GM18517 (cell line): ENCODE measurements around the gene FNDC7.
"Not testable (repeated sequence)": the region's sequence is repeated elsewhere in the genome, so short reads cannot be mapped to it uniquely, and the experiment has no call there.

Experiments
- ATAC-seq: cut with Tn5 transposase; IDR thresholded peaks from one replicate; pipeline ENCODE4 v1.9.1; 2021; ENCODE audit warnings: mild to moderate bottlenecking, moderate library complexity; ENCODE audit not compliant: unreplicated experiment

Gene FNDC7

DNA sequence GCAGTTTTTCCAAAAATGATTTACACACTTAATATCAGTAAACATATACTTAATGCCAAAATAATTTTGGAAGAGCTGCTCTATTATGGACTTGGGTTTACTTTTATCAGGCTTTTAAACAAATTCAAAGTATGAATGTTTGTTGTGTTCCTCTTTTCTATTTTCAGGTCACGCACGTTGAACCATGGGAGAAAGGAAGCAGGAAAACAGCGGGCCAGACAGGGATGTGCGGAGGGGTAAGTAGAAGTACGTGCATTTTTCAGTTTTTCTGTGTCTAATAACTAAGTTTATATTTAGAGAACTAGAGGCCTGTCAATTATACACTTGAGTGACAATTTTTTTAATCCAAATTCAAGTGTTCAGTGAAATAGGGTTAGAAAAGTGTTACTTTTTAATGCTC lies 17.2 kb upstream of the FNDC7 start:
- ATAC-seq, result no peak

GRCh38 chr1:108699375-108700332 lies 13.1 kb upstream of the FNDC7 start:
- no peak for ATAC-seq

DNA sequence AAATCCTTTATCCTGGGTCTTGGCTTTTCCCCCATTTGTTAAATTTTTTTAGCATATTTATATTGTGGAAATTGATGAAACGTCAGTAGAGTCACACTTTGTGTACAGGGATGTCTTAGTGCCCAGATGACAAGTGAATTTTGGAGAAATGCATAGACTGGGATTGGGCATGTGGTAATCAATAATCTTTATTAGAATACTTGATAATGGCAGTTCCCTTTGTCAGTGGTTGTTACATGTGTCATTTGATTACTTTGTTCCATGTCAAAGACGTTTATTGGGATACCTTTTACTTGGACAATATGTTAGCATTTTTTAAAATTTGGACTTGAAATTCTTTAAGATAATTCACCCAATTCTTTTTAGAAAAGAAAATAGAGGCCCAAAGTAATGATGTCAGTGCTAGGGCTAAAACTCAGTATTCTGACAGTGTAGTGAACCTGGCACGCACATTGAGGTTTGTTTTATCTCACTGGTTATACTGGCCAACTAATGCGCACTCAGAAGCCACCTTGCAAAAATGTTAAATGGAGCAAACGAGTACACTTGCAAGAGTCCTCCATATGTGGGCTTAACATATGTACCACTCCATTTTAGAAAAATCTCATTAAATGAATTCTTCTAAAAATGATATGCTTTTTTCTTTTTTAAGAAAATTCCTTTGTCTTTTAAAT lies 11.4 kb upstream of the FNDC7 start:
- ATAC-seq, result no peak

DNA sequence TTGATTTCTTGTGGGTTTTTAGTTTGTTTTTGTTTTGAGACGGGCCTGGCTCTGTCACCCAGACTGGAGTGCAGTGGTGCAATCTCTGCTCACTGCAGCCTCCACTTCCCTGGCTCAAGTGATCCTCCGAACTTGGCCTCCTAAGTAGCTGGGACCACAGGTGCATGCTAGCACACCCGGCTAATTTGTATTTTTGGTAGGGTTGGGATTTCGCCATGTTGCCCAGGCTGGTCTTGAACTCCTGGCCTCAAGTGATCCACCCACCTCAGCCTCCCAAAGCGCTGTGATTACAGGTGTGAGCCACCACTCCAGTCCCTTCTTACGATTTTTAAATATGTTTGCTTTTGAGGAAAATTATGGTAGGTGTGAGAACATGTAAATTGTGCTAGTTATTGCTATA lies 10.6 kb upstream of the FNDC7 start:
- ATAC-seq, result not testable (repeated sequence)

DNA sequence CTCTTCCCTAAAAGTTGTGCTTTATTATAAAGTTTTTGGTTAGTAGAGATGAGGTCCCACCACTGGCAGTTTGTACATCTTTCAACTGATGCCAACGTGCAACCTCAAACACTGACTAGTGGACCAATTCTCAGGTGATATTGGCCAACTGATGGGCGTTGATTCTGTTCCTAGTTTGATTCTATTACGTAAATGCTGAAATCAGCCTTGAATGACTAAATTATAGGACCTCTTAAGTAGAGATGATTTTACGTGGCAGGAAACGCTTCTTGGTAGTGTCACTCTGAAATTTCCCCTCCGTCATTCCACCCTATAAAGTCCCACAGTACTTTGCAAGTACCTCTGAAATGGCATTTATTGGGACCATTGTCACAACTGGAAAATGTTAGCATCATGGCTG lies 8.8 kb upstream of the FNDC7 start:
- ATAC-seq, result no peak

DNA sequence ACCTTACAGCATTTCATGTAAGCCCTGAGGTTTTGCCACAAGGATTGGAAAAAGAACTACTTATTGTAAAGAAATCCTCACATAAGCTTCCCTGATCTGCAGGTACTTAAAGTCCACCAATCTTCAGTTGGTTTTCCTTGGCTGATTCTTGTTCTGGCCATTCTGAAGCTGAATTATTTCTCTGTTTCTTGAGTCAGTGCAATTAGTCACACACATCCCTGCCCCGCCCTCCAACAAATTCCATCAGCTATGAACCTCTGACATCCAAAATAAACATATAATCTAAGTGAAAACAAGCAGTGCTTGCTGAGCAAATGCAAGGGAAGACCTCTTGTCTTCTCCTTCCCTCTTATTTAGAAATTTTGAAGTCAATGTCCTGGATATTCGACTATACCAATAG lies 8.2 kb upstream of the FNDC7 start:
- ATAC-seq, result no peak

- no peak for ATAC-seq
Measured at GRCh38 chr1:108706643-108707042, 6.1 kb upstream of the FNDC7 start.

DNA sequence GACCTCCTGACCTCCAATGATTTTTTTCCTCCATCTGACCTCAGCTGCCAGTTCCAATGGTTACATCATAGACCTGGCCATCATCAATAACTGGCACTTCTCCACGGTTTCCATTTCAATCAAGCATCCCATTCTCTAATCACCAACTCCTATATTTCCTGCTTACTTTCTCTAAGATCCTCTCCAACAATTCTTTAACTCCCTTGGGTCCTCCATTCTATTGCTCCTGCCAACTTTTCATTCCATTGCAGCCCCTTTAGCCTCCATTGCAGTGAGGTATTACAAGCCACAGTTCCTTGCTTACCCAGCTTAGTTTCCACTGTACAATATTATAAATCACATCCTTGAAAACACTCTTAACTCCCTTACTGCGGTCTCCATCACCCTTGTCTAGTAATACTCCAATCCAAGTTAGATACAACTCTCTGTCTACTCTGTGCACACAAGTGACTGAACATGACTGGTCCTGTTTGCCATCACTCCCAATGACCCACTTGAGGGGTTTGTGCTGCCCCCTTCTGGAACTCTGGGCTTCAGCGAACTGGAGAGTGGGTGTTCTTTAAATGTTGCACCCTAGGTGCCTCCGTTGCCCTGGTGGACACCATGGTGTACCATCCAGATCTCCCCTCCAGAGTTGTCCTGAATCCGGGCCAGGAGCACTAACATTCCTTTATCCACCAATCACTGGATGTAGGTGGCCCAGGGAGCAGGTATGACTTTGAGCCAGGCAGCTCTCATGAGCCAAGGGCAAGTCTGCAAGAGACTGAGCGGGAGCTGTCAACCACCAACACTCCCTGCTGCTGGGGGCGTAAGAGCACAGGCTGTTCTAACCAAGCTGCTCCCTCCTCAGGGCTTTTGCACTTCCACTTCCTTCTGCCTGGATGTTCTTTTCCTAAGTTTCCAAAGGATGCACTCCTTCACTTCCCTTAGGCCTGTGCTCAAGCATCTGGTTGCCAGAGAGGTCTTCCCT lies 3.7 kb upstream of the FNDC7 start:
- ATAC-seq, result no peak

- no peak for ATAC-seq
Measured at GRCh38 chr1:108715932-108716331, 3.2 kb downstream of the FNDC7 start.

GRCh38 chr1:108716437-108717230 lies 3.9 kb downstream of the FNDC7 start:
- ATAC-seq, result no peak

DNA sequence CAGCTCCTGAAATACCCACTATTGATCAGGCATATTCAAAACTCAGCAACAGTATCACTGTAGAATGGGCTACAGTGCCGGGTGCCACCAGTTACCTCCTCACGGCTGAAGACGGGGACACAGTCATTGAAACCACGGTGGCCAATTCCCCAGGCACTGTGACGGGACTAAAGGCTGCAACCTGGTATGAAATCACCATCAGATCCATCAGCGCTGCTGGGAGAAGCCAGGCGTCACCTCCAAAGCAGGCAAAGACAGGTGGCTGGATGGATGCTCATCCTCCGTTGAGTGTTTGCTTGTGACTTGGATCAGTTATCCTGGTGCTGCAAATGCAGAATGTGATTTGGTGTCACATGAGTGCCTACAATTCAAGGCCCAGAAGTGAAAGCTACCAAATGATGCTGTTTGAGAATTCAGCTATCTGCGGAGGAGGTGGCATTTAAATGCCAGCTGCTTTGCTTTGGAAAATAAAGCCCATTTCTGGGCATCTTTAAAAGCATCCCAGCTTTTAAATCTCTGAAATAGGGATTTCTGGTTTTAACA lies 5.1 kb downstream of the FNDC7 start:
- ATAC-seq, result no peak

DNA sequence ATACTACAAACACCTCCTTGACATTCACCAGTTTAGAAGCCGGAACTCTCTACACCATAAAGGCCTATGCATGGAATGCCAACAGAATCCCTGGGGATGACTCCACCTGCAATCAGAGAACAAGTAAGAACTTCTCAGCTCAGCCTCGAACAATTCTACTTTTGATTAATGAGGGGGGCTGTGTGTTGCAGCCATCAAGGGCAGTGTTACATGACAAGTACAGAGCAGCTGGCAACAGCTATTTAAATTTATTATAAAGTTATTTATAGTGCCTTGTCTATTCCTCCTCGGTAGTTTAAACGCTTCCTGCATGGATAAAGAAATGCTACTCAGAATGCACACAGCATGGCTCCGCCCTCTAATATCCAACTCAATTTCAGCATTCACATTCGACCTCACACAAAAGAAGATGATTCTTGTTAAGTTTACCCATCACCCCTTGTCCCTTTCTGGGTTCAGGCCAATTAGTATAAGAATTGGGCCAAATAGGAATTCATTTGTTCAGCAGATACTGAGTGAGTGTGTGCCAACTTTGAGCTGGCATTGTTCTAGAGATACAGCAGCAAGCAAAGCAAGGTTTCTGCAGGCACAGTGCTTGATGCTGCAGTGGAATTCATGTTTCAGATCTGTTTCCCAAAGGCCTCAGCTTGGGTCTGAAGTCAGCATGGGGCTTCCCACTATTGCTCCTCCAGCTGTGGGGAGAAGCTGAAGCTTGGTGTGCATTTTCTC lies 6.4 kb downstream of the FNDC7 start:
- no peak for ATAC-seq

DNA sequence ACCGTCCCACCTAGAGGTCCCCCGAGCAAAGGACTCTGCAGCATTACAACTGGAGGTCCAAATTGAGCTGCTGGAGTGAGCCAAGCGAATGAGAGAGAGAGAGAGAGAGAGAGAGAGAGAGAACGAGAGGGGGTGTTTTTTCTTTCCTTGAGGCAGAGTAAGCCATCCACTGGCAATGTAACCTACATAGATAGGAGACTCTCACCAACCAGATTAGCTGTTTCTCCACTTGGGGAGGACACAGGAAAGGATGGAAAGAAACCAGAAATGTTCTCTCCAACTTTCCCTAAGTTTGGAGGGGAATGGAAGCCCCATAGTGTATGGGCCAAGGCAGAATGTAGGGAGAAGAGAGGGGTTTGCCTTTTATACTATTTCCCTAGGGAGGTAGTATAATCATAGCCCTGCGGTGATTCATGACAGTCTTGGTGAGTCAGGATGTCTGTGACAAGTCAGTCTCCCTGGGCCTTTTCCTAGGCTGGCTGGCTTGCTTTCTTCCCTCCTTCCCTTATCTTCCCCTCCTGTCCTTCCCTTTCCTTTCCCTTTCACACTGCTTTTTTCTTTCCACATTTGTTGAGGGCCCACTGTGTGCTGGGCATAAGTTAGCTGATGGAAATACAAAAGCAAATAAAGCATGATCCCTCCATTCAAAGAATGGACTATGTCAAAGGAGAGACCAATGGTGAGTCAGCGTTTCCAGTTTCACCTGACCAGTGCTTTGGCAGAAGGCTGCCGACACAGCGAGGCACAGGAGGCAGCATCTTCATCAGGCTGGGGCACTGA lies 7.1 kb downstream of the FNDC7 start:
- ATAC-seq, result no peak

- no peak for ATAC-seq
Measured at GRCh38 chr1:108722292-108722691, 9.6 kb downstream of the FNDC7 start.

- ATAC-seq, result no peak
Measured at GRCh38 chr1:108725906-108726305, 13.2 kb downstream of the FNDC7 start.

GRCh38 chr1:108728327-108728923 lies 15.7 kb downstream of the FNDC7 start:
- no peak for ATAC-seq

GRCh38 chr1:108729481-108729880 lies 16.8 kb downstream of the FNDC7 start:
- no peak for ATAC-seq

GRCh38 chr1:108732398-108732797 lies 19.7 kb downstream of the FNDC7 start:
- no peak for ATAC-seq
